ENCODE results near the gene H3-3A. TPM values are rescaled to one million over a fixed set of nuclear protein-coding genes. Genes with fewer than 3 reads are reported as not detected.

Gene H3-3A
- total and polyA plus RNA-seq, 2 experiments from 2014 or later: 913 to 2,407 TPM

- ATAC-seq (peak; percentile 67), DNase-seq (ENCODE audit: low spot score) (no peak)
- no peaks in the 10 kb centered on the region for H3K27me3 ChIP-seq (ENCODE audit: insufficient read depth)
- no peaks in the 10 kb centered on the region for H3K79me2 ChIP-seq (replicated peaks; ENCODE audit: insufficient read depth)
- no peak overlapping the region for H3K4me3 ChIP-seq
- H3K27ac ChIP-seq (ENCODE audit: low read depth): no peak overlapping the region; the same call in 1 of the 2 replicates
- peaks cover 2% of the 10 kb centered on the region for H3K27me3 Mint-ChIP-seq (ENCODE audit: insufficient read depth, low read depth, poor library complexity)
- no peak for TF ChIP-seq POLR2AphosphoS5 (IDR thresholded peaks at IDR 0.05; ENCODE audit: low read depth)
- TF ChIP-seq, protein P1, sequence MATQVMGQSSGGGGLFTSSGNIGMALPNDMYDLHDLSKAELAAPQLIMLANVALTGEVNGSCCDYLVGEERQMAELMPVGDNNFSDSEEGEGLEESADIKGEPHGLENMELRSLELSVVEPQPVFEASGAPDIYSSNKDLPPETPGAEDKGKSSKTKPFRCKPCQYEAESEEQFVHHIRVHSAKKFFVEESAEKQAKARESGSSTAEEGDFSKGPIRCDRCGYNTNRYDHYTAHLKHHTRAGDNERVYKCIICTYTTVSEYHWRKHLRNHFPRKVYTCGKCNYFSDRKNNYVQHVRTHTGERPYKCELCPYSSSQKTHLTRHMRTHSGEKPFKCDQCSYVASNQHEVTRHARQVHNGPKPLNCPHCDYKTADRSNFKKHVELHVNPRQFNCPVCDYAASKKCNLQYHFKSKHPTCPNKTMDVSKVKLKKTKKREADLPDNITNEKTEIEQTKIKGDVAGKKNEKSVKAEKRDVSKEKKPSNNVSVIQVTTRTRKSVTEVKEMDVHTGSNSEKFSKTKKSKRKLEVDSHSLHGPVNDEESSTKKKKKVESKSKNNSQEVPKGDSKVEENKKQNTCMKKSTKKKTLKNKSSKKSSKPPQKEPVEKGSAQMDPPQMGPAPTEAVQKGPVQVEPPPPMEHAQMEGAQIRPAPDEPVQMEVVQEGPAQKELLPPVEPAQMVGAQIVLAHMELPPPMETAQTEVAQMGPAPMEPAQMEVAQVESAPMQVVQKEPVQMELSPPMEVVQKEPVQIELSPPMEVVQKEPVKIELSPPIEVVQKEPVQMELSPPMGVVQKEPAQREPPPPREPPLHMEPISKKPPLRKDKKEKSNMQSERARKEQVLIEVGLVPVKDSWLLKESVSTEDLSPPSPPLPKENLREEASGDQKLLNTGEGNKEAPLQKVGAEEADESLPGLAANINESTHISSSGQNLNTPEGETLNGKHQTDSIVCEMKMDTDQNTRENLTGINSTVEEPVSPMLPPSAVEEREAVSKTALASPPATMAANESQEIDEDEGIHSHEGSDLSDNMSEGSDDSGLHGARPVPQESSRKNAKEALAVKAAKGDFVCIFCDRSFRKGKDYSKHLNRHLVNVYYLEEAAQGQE (IDR thresholded peaks at IDR 0.05; ENCODE audit: unreplicated experiment): no peak
- no peak for TF ChIP-seq CTCF (conservative IDR thresholded peaks at IDR 0.05; ENCODE audit: low read depth in 2 of 2)
- TF ChIP-seq, protein P2, sequence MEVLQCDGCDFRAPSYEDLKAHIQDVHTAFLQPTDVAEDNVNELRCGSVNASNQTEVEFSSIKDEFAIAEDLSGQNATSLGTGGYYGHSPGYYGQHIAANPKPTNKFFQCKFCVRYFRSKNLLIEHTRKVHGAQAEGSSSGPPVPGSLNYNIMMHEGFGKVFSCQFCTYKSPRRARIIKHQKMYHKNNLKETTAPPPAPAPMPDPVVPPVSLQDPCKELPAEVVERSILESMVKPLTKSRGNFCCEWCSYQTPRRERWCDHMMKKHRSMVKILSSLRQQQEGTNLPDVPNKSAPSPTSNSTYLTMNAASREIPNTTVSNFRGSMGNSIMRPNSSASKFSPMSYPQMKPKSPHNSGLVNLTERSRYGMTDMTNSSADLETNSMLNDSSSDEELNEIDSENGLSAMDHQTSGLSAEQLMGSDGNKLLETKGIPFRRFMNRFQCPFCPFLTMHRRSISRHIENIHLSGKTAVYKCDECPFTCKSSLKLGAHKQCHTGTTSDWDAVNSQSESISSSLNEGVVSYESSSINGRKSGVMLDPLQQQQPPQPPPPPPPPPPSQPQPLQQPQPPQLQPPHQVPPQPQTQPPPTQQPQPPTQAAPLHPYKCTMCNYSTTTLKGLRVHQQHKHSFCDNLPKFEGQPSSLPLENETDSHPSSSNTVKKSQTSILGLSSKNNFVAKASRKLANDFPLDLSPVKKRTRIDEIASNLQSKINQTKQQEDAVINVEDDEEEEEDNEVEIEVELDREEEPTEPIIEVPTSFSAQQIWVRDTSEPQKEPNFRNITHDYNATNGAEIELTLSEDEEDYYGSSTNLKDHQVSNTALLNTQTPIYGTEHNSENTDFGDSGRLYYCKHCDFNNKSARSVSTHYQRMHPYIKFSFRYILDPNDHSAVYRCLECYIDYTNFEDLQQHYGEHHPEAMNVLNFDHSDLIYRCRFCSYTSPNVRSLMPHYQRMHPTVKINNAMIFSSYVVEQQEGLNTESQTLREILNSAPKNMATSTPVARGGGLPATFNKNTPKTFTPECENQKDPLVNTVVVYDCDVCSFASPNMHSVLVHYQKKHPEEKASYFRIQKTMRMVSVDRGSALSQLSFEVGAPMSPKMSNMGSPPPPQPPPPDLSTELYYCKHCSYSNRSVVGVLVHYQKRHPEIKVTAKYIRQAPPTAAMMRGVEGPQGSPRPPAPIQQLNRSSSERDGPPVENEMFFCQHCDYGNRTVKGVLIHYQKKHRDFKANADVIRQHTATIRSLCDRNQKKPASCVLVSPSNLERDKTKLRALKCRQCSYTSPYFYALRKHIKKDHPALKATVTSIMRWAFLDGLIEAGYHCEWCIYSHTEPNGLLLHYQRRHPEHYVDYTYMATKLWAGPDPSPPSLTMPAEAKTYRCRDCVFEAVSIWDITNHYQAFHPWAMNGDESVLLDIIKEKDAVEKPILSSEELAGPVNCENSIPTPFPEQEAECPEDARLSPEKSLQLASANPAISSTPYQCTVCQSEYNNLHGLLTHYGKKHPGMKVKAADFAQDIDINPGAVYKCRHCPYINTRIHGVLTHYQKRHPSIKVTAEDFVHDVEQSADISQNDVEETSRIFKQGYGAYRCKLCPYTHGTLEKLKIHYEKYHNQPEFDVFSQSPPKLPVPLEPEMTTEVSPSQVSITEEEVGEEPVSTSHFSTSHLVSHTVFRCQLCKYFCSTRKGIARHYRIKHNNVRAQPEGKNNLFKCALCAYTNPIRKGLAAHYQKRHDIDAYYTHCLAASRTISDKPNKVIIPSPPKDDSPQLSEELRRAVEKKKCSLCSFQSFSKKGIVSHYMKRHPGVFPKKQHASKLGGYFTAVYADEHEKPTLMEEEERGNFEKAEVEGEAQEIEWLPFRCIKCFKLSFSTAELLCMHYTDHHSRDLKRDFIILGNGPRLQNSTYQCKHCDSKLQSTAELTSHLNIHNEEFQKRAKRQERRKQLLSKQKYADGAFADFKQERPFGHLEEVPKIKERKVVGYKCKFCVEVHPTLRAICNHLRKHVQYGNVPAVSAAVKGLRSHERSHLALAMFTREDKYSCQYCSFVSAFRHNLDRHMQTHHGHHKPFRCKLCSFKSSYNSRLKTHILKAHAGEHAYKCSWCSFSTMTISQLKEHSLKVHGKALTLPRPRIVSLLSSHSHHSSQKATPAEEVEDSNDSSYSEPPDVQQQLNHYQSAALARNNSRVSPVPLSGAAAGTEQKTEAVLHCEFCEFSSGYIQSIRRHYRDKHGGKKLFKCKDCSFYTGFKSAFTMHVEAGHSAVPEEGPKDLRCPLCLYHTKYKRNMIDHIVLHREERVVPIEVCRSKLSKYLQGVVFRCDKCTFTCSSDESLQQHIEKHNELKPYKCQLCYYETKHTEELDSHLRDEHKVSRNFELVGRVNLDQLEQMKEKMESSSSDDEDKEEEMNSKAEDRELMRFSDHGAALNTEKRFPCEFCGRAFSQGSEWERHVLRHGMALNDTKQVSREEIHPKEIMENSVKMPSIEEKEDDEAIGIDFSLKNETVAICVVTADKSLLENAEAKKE (CRISPR knock-in tag; IDR thresholded peaks at IDR 0.05): no peak
- TF ChIP-seq NANOG (IDR thresholded peaks at IDR 0.05; ENCODE audit: borderline replicate concordance): no peak
- H3K36me3 ChIP-seq (ENCODE audit: insufficient read depth): 0 out of 2 replicates have a peak, but pooled peaks cover 2% of the 10 kb centered on the region
- H3F3A ChIP-seq (replicated peaks; ENCODE audit: low read depth): no peaks in the 10 kb centered on the region
- no peak overlapping the region for H2AFZ ChIP-seq
- H3K4me1 ChIP-seq (ENCODE audit: insufficient read depth): peaks cover 10% of the 10 kb centered on the region
- peaks cover 8% of the 10 kb centered on the region for H3K4me1 Mint-ChIP-seq
- no peak overlapping the region for H3K27ac Mint-ChIP-seq
- H3K4me3 Mint-ChIP-seq: no peak overlapping the region
- H3K4me2 ChIP-seq: no peak overlapping the region; the same call in 1 of the 2 replicates
- no peaks in the 10 kb centered on the region for H3K9me2 ChIP-seq (ENCODE audit: insufficient read depth)
- H4K20me1 ChIP-seq (replicated peaks; ENCODE audit: insufficient read depth): no peaks in the 10 kb centered on the region
- H3K36me3 Mint-ChIP-seq (ENCODE audit: low read depth): peaks cover 15% of the 10 kb centered on the region
- no peaks in the 10 kb centered on the region for H3K9me3 Mint-ChIP-seq
Measured at GRCh38 chr1:226054519-226055327, 7.8 kb upstream of the H3-3A start.

Data from GM23338 (cell line).